GM21423 (cell line): Measurements from ENCODE around the gene TTC4.

Experiments used
- ATAC-seq: cut with Tn5 transposase; IDR thresholded peaks from one replicate; pipeline ENCODE4 v1.9.1; 2021; ENCODE audit warnings: mild to moderate bottlenecking, moderate library complexity; ENCODE audit not compliant: unreplicated experiment

TTC4 gene

DNA sequence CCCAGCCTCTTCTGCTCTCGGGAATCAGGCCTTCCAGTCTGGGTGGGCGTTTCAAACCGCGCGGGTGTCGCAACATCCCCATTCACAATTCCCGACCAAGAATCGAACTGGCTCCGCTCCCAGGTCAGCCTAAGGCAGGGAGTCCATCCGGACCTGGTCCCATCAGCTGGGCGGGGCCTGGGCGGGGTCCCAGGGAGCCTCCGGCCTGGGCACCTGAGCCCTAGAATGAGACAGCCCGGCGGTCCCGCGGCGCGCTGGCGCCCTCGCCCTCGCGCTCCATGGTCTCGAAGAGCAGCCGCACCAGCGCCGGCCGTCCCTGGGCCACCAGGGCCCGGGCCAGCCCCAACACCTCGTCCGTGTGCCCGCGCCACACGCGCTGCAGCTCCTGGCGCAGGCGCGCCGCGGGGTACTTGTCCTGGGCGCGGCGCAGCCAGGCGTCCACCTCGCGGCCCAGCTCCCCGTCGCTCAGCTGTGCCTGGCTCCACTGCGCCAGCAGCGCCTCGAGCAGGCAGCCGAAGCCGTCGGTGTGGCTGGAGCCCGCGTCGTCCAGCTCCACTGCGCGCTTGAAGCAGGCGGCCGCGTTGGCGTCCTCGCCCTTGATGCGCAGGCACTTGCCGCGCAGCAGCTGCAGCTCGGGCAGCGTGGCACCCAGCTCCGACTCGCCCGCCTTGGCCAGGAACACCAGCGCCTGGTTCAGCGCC is 65.5 kb downstream of the TTC4 start:
- ATAC-seq: no peak

GRCh38 chr1:54782156-54782555 is 66.5 kb downstream of the TTC4 start:
- ATAC-seq: no peak

DNA sequence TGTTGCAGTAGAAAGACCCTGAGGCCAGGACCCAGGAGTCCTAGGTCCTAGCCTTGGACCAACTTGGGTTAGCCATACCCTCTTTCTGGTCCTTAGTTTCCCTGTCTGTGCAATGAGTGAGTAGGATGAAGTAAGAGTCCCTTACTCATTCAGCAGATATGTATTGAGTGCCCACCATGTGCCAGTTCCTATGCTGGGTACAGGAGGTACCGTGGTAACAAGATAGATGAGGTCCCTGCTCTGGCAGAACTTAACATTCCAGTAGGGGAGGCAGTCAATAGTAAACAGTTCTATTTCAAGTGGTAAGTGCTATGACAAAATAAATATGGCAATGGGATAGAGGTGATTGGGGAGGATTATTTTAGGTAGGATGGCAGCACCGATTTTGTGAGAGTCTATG is 66.9 kb downstream of the TTC4 start:
- ATAC-seq: no peak

DNA sequence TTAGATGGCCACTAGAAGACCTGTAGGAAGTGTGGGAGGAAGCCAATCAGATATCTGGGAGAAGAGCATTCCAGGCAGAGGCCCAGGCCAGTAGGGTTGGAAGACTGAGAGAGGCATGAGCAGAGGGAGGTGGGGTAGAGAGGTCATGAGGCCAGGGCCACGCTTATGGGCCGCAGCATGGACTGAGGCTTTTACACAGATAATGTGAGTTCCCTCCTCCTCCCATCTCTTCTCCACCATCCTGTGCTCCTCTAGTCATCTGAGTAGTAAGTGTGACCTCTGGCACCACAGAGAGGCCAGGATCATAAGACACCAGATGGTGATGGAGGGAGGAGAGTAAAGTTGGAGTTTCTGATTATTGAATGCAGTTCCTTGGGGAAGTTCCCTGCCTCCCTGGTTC is 68.4 kb downstream of the TTC4 start:
- ATAC-seq: no peak

DNA sequence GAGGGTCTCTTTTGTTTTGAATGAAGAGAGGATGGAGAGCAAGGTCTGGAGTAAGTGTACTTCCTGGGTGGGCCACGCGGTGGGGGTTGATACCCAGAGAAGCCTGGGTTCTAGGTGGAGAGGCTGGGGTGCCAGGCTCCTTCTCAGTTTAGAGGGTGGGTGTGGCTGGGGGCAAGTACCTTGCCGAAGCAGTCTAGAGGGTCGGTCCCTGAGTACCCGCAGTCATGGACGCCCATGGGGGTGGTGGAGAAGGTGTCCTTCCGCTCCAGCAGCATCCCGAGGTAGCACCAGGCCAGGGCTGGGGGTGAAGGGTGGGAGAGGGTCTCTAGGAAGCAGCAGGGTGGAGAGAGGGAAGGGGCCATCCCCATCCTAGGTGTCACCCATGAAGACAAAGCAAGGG is 71.1 kb downstream of the TTC4 start:
- ATAC-seq: no peak

DNA sequence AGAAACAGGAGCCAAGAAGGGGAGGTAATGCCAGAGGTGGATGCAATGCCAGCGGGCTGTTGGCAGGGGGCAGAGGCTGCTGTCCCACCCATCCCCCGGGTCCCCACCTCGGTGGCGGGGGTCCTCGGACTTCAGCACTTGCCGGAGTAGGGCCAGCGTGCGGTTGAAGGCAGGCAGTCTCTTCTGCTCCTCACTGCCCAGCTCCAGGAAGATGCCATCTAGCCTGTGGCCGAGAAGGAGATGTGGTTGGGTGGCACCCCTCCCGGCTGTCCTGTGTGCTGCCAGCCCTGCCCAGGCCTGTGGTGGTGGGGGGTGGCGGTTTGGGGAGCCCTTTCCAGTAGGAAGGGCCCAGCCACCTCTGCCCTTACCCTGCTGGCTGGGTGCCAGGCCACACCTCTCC is 71.9 kb downstream of the TTC4 start:
- ATAC-seq: no peak

GRCh38 chr1:54788459-54788858 is 72.8 kb downstream of the TTC4 start:
- ATAC-seq: no peak

DNA sequence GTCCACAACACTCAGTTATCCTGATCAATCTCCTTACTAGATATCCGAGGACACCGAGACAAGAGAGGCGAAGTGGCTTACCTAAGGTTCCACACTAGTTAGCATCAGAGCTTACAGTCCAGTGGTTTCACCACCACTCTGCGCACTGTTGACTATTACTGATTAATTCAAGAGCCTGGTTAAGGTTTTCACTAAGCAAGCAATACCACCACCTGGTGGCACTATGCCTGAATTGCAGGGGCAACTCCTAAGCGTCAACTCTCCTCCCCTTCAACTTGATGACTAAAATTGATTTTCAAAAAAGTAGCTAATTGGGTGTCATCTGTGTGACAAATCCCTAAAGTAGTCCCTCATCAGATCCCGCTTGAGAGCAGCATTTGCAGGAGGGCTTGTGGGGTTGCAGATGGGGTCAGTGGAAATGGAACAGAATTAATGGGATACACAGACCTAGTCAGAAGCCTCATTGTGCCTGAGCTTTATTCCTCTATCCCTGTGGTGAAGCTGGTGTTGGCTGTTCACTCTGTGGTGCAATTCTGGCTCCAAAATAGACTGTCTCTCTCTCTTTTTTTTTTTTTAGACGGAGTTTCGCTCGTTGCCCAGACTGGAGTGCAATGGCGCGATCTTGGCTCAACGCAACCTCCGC is 76.3 kb downstream of the TTC4 start:
- ATAC-seq: no peak
